ENCODE results near the gene ERI2.

DNA sequence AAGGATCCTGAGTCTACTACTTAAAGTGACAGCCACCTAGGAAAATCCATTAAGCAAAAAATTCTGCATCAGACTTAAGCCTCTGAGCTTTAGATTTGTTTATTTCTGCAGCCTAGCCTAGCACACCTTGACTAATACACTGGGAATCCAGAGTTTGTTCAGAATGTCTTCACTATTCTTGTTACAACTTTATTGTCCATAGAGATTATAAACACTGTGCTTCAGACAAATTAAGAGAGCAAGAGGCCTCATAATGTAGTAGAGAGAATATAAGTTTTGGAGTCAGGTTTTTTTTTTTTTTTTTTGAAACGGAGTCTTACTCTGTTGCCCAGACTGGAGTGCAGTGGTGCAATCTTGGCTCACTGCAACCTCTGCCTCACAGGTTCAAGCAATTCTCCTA is 55.7 kb downstream of the ERI2 start:
- TF ChIP-seq CTCF (conservative IDR thresholded peaks at IDR 0.05; ENCODE audit: low read length) (no peak), EZH2phosphoT487 (IDR thresholded peaks at IDR 0.05; ENCODE audit: borderline replicate concordance, low read depth, low read length) (no peak)

Data from OCI-LY7 (cell line).